Measurements from ENCODE around the gene HOXC12.

The HOXC12 gene

GRCh38 chr12:53940443-53941014, 14.2 kb upstream of the HOXC12 start:
- in situ Hi-C loops (cut with MboI; ENCODE audit: low sequenced_read_pairs, unreplicated experiment), result no loop called here
- TF ChIP-seq CTCF (IDR thresholded peaks at IDR 0.05; ENCODE audit: borderline replicate concordance, control extremely low read depth, extremely low read depth, insufficient read depth, missing control alignments), result no peak

GRCh38 chr12:53941187-53941586, 13.5 kb upstream of the HOXC12 start:
- DNase-seq (ENCODE audit: low spot score), result no peak
- in situ Hi-C loops (cut with MboI; ENCODE audit: low sequenced_read_pairs, unreplicated experiment), result no loop called here
- TF ChIP-seq CTCF (IDR thresholded peaks at IDR 0.05; ENCODE audit: borderline replicate concordance, control extremely low read depth, extremely low read depth, insufficient read depth, missing control alignments), result no peak

More at GRCh38 chr12:53940443-53941014, 14.2 kb upstream of the HOXC12 start:
- DNase-seq (ENCODE audit: low spot score), result no peak

GRCh38 chr12:53941750-53942149, 13.0 kb upstream of the HOXC12 start:
- no peak for TF ChIP-seq CTCF (IDR thresholded peaks at IDR 0.05; ENCODE audit: borderline replicate concordance, control extremely low read depth, extremely low read depth, insufficient read depth, missing control alignments)
- DNase-seq (ENCODE audit: low spot score), result no peak
- in situ Hi-C loops (cut with MboI; ENCODE audit: low sequenced_read_pairs, unreplicated experiment), result no loop called here

GRCh38 chr12:53942467-53942997, 12.2 kb upstream of the HOXC12 start:
- in situ Hi-C loops (cut with MboI; ENCODE audit: low sequenced_read_pairs, unreplicated experiment), result no loop called here
- DNase-seq (ENCODE audit: low spot score), result no peak
- no peak for TF ChIP-seq CTCF (IDR thresholded peaks at IDR 0.05; ENCODE audit: borderline replicate concordance, control extremely low read depth, extremely low read depth, insufficient read depth, missing control alignments)

- DNase-seq (ENCODE audit: low spot score), result no peak
- in situ Hi-C loops (cut with MboI; ENCODE audit: low sequenced_read_pairs, unreplicated experiment), result no loop called here
- TF ChIP-seq CTCF (IDR thresholded peaks at IDR 0.05; ENCODE audit: borderline replicate concordance, control extremely low read depth, extremely low read depth, insufficient read depth, missing control alignments), result no peak
These were observed 10.5 kb upstream of the HOXC12 start for GRCh38 chr12:53944209-53944608.

GRCh38 chr12:53944907-53945847, 9.5 kb upstream of the HOXC12 start:
- TF ChIP-seq CTCF (IDR thresholded peaks at IDR 0.05; ENCODE audit: borderline replicate concordance, control extremely low read depth, extremely low read depth, insufficient read depth, missing control alignments), result no peak
- DNase-seq (ENCODE audit: low spot score), result no peak
- in situ Hi-C loops (cut with MboI; ENCODE audit: low sequenced_read_pairs, unreplicated experiment), result no loop called here
